Spleen (tissue), 11 donors: ENCODE results near the gene DENND4B. TPM values are rescaled to one million over a fixed set of nuclear protein-coding genes. Genes with fewer than 3 reads are reported as not detected.

Source experiments
- DNase-seq: peaks from one replicate; pipeline ENCODE4 v3.0.0-alpha.2; 2020
- H3K27ac ChIP-seq, 8 donors: fragments of 200-600 bp; sonication (generic) in 7 of 8; 1 replicate in 4 of 8; 2 replicates in 4 of 8; pipeline versions ENCODE4 v1.5.0 to v1.8.0; 2016 to 2021; ENCODE audit warnings: inconsistent platforms in 4 of 8, mild to moderate bottlenecking in 4 of 8, moderate library complexity in 1 of 8
- H3K27me3 ChIP-seq, 7 donors: fragments of 200-600 bp; sonication (generic) in 6 of 7; replicated peaks in 1 of 7; 1 replicate in 4 of 7; 2 replicates in 3 of 7; pipeline versions ENCODE4 v1.5.0 to v1.8.0; 2016 to 2021; ENCODE audit warnings: inconsistent platforms in 3 of 7, mild to moderate bottlenecking in 1 of 7
- H3K36me3 ChIP-seq, 6 donors: fragments of 200-600 bp; sonication (generic) in 5 of 6; 1 replicate in 4 of 6; 2 replicates in 2 of 6; pipeline versions ENCODE4 v1.5.0 to v1.8.0; 2016 to 2021; ENCODE audit warnings: inconsistent platforms in 2 of 6
- H3K4me1 ChIP-seq, 6 donors: fragments of 200-600 bp; sonication (generic) in 5 of 6; 1 replicate in 3 of 6; 2 replicates in 3 of 6; pipeline versions ENCODE4 v1.5.0 to v1.8.0; 2016 to 2021; ENCODE audit warnings: inconsistent platforms in 3 of 6
- H3K4me3 ChIP-seq, 8 donors: fragments of 200-600 bp; sonication (generic) in 7 of 8; 1 replicate in 4 of 8; 2 replicates in 4 of 8; pipeline versions ENCODE4 v1.5.0 to v1.8.0; 2016 to 2021; ENCODE audit warnings: inconsistent platforms in 4 of 8, mild to moderate bottlenecking in 4 of 8, moderate library complexity in 2 of 8
- H3K9me3 ChIP-seq, 8 donors: fragments of 200-600 bp; sonication (generic) in 7 of 8; 1 replicate in 4 of 8; 2 replicates in 4 of 8; pipeline versions ENCODE4 v1.5.0 to v1.8.0; 2016 to 2021; ENCODE audit warnings: inconsistent platforms in 4 of 8
- CTCF ChIP-seq, 11 experiments: fragments of 200-600 bp in 7 of 11; fragments of 450-650 bp in 4 of 11; sonication (generic) in 4 of 11; IDR thresholded peaks in 8 of 11; conservative IDR thresholded peaks in 3 of 11; 1 replicate in 7 of 11; 2 replicates in 4 of 11; pipeline versions ENCODE4 v1.4.0 to v1.8.0; 2016 to 2021; ENCODE audit warnings: antibody characterized with exemption in 11 of 11, inconsistent platforms in 4 of 11, mild to moderate bottlenecking in 1 of 11
- POLR2A ChIP-seq, 3 donors: fragments of 450-650 bp; IDR thresholded peaks; one replicate each; pipeline ENCODE4 v1.5.1; 2017; ENCODE audit warnings: antibody characterized with exemption in 3 of 3, mild to moderate bottlenecking in 1 of 3
- POLR2AphosphoS5 ChIP-seq, 3 donors: sonication (generic); formaldehyde crosslinking; IDR thresholded peaks; one replicate each; pipeline ENCODE4 v1.5.1; 2017; ENCODE audit warnings: antibody characterized with exemption in 3 of 3
- WGBS, 5 donors: extraction: QIAGEN DNeasy Blood & Tissue Kit in 3 of 5; methylation state at CpG; one replicate each; pipeline versions ENCODE4 v1.1.5 to v1.1.7; 2013 to 2018; 5-methylcytosine and 5-hydroxymethylcytosine counted together
- intact Hi-C: fragments of 100-400 bp; cut with DNase I; formaldehyde crosslinking; loops from one replicate; pipeline ENCODE4 v1.15.0; 2023; ENCODE audit warnings: low total_unique reads
- polyA plus RNA-seq, 3 donors: library from polyadenylated mRNA; stranded (reverse); fragments of 200-250 nt; gene quantifications; one replicate each; pipeline ENCODE4 v1.2.1, GENCODE V29; 2013
- total RNA-seq, 7 donors: library from RNA; depleted of rRNA in 3 of 7; stranded (reverse); fragments of >200 nt in 3 of 7; fragmentation: NEBNext Ultra II Directional in 4 of 7; extraction: Animal tissue kit (Norgen Biotek cat#: 25700) in 4 of 7; gene quantifications; one replicate each; pipeline versions ENCODE4 v1.1.0 to v1.2.1, GENCODE V29; 2016 to 2021
- donor health status: healthy with polysubstance abuse.
- donor health status: DM: no; HTN: no; CAD: no; lungs with moderate emphysema.
- donor health status: DM: no; HTN: no; CAD: no.
- donor health status: Bipolar disorder and iron deficiency.
- donor health status: healthy.
- donor health status: DM: no; HTN: no; CAD: no.
- donor health status: DM: yes; HTN: yes; CAD: no.

DENND4B gene
- total and polyA plus RNA-seq, 10 donors: 47.7 to 211 (median 153) TPM

GRCh38 chr1:153963030-153963849, 16.7 kb upstream of the DENND4B start, which contains the start of gene SLC39A1:
Gene SLC39A1, minus strand, starts transcription at chr1:153963537. Its CDS starts 822 bp downstream, at chr1:153962715.
- Histone ChIP-seq H3K4me1 (peaks cover 40 to 87% (median 77%) of the 10 kb centered on the region in 6 donors), H3K36me3 (peaks cover 0 to 32% (median 17%) of the 10 kb centered on the region in 6 donors), H3K27ac (peak within 1 kb of the TSS; percentile 94 to 99 (median 97)), H3K27me3 (no peaks in the 10 kb centered on the region), H3K4me3 (peak within 1 kb of the TSS; percentile 65 to 86 (median 76)), H3K9me3 (no peaks in the 10 kb centered on the region)
- TF ChIP-seq POLR2A (IDR thresholded peaks at IDR 0.05): peak in 2 of 3 donors; percentile 20 to 56
- TF ChIP-seq CTCF (IDR thresholded peaks at IDR 0.05 in 8 of 11, conservative IDR thresholded peaks at IDR 0.05 in 3 of 11): peak in 1 of 11 experiments; percentile 35
- TF ChIP-seq POLR2AphosphoS5 (IDR thresholded peaks at IDR 0.05): peak; percentile 91 to 93 (median 92)
- intact Hi-C loops: no loop called here
- peak; percentile 98 for DNase-seq
- 0 to 1% (median 1%) methylated on average over 36 to 54 of the region's 54 CpGs for WGBS, 5 donors

- Histone ChIP-seq H3K4me3 (peak overlapping the region; percentile 65 to 86 (median 76)), H3K9me3 (no peaks in the 10 kb centered on the region), H3K27ac (peak overlapping the region; percentile 94 to 99 (median 97)), H3K27me3 (no peaks in the 10 kb centered on the region), H3K4me1 (peaks cover 40 to 85% (median 73%) of the 10 kb centered on the region in 6 donors), H3K36me3 (peaks cover 0 to 32% (median 17%) of the 10 kb centered on the region in 6 donors)
- peak; percentile 83 for DNase-seq
- intact Hi-C loops: no loop called here
- TF ChIP-seq POLR2AphosphoS5 (IDR thresholded peaks at IDR 0.05): no peak
- no peak for TF ChIP-seq CTCF (IDR thresholded peaks at IDR 0.05 in 8 of 11, conservative IDR thresholded peaks at IDR 0.05 in 3 of 11)
- TF ChIP-seq POLR2A (IDR thresholded peaks at IDR 0.05): no peak
- 49 to 64% (median 58%) methylated on average over 15 to 16 of the region's 16 CpGs for WGBS, 5 donors
Observed at GRCh38 chr1:153962088-153963029, 15.8 kb upstream of the DENND4B start.

GRCh38 chr1:153961421-153961820, 14.9 kb upstream of the DENND4B start:
- Histone ChIP-seq H3K4me1 (peaks cover 47 to 88% (median 77%) of the 10 kb centered on the region in 6 donors), H3K27ac (peak overlapping the region in 6 of 8 donors; percentile 97 to 99 (median 98))

More at GRCh38 chr1:153961421-153961820, 14.9 kb upstream of the DENND4B start:
- Histone ChIP-seq H3K4me3 (peak overlapping the region in 4 of 8 donors; percentile 68 to 80 (median 73)), H3K9me3 (no peaks in the 10 kb centered on the region), H3K36me3 (peaks cover 0 to 32% (median 17%) of the 10 kb centered on the region in 6 donors), H3K27me3 (no peaks in the 10 kb centered on the region)
- intact Hi-C loops: no loop called here
- TF ChIP-seq CTCF (IDR thresholded peaks at IDR 0.05 in 8 of 11, conservative IDR thresholded peaks at IDR 0.05 in 3 of 11): no peak
- TF ChIP-seq POLR2A (IDR thresholded peaks at IDR 0.05): no peak
- no peak for TF ChIP-seq POLR2AphosphoS5 (IDR thresholded peaks at IDR 0.05)
- WGBS, 5 donors: 74 to 85% (median 75%) methylated on average over 4 of the region's 4 CpGs
- peak; percentile 28 for DNase-seq
